H4 (cell line): ENCODE measurements around the gene C16orf90. TPM values are rescaled to one million over a fixed set of nuclear protein-coding genes. Genes with fewer than 3 reads are reported as not detected.
A peak's percentile ranks its signal among the peaks of the same experiment; 100 is the strongest.
"Not testable (repeated sequence)": the region's sequence is repeated elsewhere in the genome, so short reads cannot be mapped to it uniquely, and the experiment has no call there.

Experiments used
- DNase-seq: peaks from one replicate; pipeline ENCODE4 v3.0.0-alpha.2; 2015; ENCODE audit warnings: low spot score
- total RNA-seq: library from RNA; depleted of rRNA; stranded (reverse); fragments of >200 nt; shearing (Covaris generic); gene quantifications from 2 replicates; pipeline ENCODE4 v1.2.3, GENCODE V29; 2014

Gene C16orf90
- total RNA-seq, 1 experiment from 2014 or later = not detected

GRCh38 chr16:3513892-3514583 is 18.7 kb upstream of the C16orf90 start:
- DNase-seq = no peak

GRCh38 chr16:3511286-3512180 is 16.2 kb upstream of the C16orf90 start:
- no peak for DNase-seq

- DNase-seq = no peak
Observed at GRCh38 chr16:3510416-3510815, 15.1 kb upstream of the C16orf90 start.

- DNase-seq = peak; percentile 71
Observed at GRCh38 chr16:3509470-3509928, 14.2 kb upstream of the C16orf90 start.

- DNase-seq = no peak
Observed at GRCh38 chr16:3508736-3509135, 13.4 kb upstream of the C16orf90 start.

GRCh38 chr16:3503523-3503922 is 8.2 kb upstream of the C16orf90 start:
- DNase-seq = no peak

- no peak for DNase-seq
Observed at GRCh38 chr16:3501783-3502400, 6.6 kb upstream of the C16orf90 start.

- not testable (repeated sequence) for DNase-seq
Observed at GRCh38 chr16:3501412-3501761, 6.1 kb upstream of the C16orf90 start.

- no peak for DNase-seq
Observed at GRCh38 chr16:3498988-3499387, 3.7 kb upstream of the C16orf90 start.

- no peak for DNase-seq
Observed at GRCh38 chr16:3497771-3498170, 2.5 kb upstream of the C16orf90 start.

- DNase-seq = no peak
Observed at GRCh38 chr16:3496386-3496785, 1.1 kb upstream of the C16orf90 start.

GRCh38 chr16:3494386-3494973 is 809 bp downstream of the C16orf90 start:
- DNase-seq = no peak

GRCh38 chr16:3492356-3492755 is 2.9 kb downstream of the C16orf90 start:
- no peak for DNase-seq

- DNase-seq = no peak
Observed at GRCh38 chr16:3490911-3491629, 4.2 kb downstream of the C16orf90 start.

- no peak for DNase-seq
Observed at GRCh38 chr16:3488801-3489200, 6.5 kb downstream of the C16orf90 start.

GRCh38 chr16:3487521-3488410 is 7.5 kb downstream of the C16orf90 start:
- DNase-seq = no peak

GRCh38 chr16:3486506-3487215 is 8.6 kb downstream of the C16orf90 start:
- no peak for DNase-seq

GRCh38 chr16:3485821-3486505 is 9.3 kb downstream of the C16orf90 start:
- DNase-seq = no peak

GRCh38 chr16:3485097-3485745 is 10.1 kb downstream of the C16orf90 start:
- no peak for DNase-seq
